Measurements from ENCODE around the gene RAB43. TPM values are rescaled to one million over a fixed set of nuclear protein-coding genes. Genes with fewer than 3 reads are reported as not detected.
"Not testable (repeated sequence)": the region's sequence is repeated elsewhere in the genome, so short reads cannot be mapped to it uniquely, and the experiment has no call there.

RAB43 gene
- 2.5 and 2.9 TPM in 2 replicates for total RNA-seq (2014; rRNA removed; shearing (Covaris generic))

GRCh38 chr3:129121792-129122411 is at the start of gene RAB43:
RAB43 (minus strand) TSS chr3:129121804; CDS start chr3:129121489, 315 bp downstream.
- Histone ChIP-seq H3K27me3 (no peaks in the 10 kb centered on the region), H3K27ac (peak within 1 kb of the TSS; percentile 35), H3K9me3 (replicated peaks) (no peaks in the 10 kb centered on the region), H3K36me3 (no peaks in the 10 kb centered on the region), H3K4me1 (no peaks in the 10 kb centered on the region; the same call in 1 of the 2 replicates), H3K4me3 (peak within 1 kb of the TSS; percentile 79)
- peak; percentile 88 for DNase-seq

DNA sequence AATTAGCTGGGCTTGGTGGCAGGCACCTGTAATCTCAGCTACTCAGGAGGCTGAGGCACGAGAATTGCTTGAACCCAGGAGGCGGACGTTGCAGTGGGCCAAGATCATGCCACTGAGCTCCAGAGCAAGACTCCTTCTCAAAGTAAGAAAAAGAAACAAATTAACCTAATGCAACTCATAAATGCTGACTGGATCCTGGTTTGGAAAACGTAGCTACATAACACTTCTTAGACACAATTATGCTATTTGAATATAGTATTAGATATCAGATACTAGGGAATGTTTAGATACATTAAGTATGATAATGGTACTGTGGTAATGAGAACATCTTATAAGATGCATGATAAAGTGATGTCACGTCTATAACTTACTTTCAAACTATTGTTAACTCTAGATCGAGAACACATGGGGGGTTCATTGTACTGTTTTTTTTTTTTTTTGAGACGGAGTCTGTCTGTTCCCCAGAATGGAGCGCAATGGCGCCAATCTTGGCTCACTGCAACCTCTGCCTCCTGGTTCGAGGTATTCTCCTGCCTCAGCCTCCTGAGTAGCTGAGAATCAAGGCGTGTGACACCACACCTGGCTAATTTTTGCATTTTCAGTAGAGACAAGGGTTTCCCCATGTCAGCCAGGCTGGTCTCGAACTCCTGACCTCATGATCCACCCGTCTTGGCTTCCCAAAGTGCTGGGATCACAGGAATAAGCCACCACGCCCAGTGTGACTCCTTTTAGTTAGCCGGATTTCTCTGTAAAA is 45.2 kb upstream of the RAB43 start:
- H3K4me3 ChIP-seq, result no peak overlapping the region
- H3K27ac ChIP-seq, result no peak overlapping the region
- no peak for DNase-seq
- H3K9me3 ChIP-seq (replicated peaks), result no peaks in the 10 kb centered on the region
- no peaks in the 10 kb centered on the region; the same call in 1 of the 2 replicates for H3K4me1 ChIP-seq
- H3K36me3 ChIP-seq, result peaks cover 51% of the 10 kb centered on the region
- H3K27me3 ChIP-seq, result no peaks in the 10 kb centered on the region

GRCh38 chr3:129165594-129165993 is 44.0 kb upstream of the RAB43 start:
- not testable (repeated sequence) for H3K9me3 ChIP-seq (replicated peaks); H3K4me3 ChIP-seq; H3K27me3 ChIP-seq; DNase-seq; H3K27ac ChIP-seq; H3K4me1 ChIP-seq
- H3K36me3 ChIP-seq, result peaks cover 40% of the 10 kb centered on the region

DNA sequence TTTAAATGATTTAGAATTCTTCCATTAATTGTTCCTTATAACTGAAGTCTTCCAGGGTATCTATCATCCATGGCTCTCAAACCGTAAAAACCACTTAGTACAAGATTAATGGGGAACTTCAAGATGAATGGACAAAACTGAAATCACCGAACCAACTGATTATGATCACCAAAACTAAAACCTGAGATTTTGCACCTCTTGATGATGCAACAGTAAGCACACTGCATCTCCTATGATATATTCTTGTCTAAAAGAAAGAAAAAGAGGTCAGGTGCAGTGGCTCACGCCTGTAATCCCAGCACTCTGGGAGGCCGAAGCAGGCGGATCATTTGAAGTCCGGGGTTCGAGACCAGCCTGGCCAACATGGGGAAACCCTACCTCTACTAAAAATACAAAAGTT is 42.9 kb upstream of the RAB43 start:
- H3K4me1 ChIP-seq, result no peaks in the 10 kb centered on the region; the same call in 1 of the 2 replicates
- no peak overlapping the region for H3K4me3 ChIP-seq
- no peak overlapping the region for H3K27ac ChIP-seq
- DNase-seq, result no peak
- no peaks in the 10 kb centered on the region for H3K9me3 ChIP-seq (replicated peaks)
- no peaks in the 10 kb centered on the region for H3K27me3 ChIP-seq
- H3K36me3 ChIP-seq, result peaks cover 29% of the 10 kb centered on the region

DNA sequence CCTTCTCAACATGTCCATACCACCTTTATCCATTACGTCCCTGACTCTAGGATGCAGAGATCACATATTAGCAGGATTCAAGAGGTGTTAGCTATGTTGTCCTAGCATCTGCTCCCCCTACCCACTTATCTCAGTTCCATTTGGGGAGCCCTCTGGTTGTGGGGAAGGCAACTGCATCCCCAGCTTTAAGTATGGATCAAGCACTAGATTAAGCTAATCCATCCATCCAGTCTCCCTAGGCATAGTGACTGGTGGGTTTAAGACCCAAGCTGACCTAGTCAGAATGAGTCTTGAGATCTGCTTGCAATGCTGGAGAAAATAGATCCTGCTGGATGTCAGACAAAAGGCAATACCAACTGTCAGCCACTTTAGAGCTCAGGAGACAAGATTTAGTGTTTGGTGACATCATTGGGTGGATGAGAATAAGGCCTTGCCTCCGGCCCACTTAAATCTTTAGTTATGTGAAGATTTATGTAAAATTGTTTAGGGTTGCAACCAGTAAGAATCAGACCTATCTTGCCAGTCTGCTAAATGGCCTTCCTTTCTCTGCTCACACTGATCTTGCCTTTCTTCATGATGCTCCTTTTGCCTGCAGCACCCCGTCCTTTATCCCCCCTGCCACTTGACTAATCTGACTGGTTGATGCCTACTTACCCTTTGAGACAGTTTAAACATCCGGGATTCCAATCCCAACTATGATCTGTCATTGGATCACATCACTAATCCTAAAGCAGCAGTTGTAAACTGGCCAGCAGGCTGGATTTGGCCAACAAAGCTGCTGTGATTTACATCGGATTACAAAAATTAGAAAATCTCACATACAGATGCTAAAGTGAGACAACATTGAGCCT is 41.4 kb upstream of the RAB43 start:
- H3K36me3 ChIP-seq, result peaks cover 26% of the 10 kb centered on the region
- peak in 1 of 2 experiments; percentile 30 for DNase-seq
- no peaks in the 10 kb centered on the region for H3K27me3 ChIP-seq
- peak overlapping the region; percentile 66 for H3K4me3 ChIP-seq
- H3K9me3 ChIP-seq (replicated peaks), result no peaks in the 10 kb centered on the region
- H3K4me1 ChIP-seq, result no peaks in the 10 kb centered on the region; the same call in 1 of the 2 replicates
- H3K27ac ChIP-seq, result no peak overlapping the region

DNA sequence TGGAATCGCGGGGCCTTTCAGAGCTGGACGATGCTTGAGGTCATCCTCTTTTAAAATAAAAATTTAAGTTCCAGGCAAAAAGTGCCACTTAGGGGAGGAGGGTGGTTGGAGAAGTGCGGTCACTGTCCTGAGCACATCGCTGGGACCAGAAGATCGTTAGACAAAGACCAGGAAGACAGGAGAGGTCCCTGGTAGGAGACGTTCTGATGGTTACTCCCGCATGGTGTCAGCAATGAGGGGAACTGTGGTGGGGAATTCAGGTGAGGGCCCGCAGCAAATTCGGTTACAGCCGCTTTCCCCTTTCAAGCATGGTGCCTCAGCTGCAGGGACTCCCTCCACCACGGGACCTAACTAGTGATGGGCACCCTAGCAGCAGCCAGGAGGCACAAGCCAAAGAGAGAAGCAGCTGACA is 40.3 kb upstream of the RAB43 start:
- Histone ChIP-seq H3K36me3 (peaks cover 20% of the 10 kb centered on the region), H3K9me3 (replicated peaks) (no peaks in the 10 kb centered on the region), H3K27me3 (no peaks in the 10 kb centered on the region), H3K27ac (peak overlapping the region; percentile 91), H3K4me3 (peak overlapping the region; percentile 66), H3K4me1 (no peaks in the 10 kb centered on the region; the same call in 1 of the 2 replicates)
- peak; percentile 26 to 46 for DNase-seq

DNA sequence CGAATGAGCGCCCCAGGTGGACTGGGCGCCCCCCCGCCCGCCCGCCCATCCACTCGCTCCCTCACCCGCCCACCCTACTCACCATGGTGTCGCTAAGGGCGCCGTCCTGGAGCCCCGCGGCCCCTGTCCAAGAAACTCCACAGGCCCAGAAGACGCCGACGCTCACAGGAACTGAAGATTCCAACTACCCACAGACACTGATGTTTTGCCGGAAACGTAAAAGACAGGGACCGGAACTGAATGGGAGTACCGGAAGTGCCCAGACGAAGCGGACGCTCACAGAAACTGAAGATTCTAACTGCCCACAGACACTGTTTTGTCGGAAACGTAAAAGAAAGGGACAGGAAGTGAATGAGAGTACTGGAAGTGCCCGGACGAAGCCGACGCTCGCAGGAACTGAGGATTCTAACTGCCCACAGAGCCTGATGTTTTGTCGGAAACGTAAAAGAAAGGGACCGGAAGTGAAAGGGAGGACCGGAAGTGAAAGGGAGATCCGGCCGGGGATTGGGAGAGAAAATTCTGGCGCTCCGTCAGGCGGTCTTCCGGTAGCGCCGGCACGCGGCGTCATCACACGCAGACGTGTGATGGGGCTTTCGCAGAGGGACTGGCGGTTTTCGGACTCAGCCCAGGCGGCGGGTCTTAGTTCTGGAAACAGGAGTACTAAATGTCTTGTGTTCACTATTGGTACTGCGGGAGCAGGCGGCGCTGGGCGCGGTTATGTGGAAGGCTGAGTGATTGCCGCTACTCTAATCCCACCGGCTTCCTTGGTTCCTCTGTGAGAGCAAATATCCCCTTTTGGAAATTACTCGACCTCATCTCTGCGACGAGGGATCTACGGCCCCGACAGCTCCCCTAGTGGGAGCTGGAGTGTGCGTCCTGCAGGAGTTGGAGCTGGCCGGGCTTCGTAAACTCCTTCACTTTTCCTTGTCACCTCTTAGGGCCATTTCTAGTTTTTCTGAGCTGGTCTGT is 39.6 kb upstream of the RAB43 start, which contains the start of gene ISY1:
Gene ISY1 (minus strand): TSS at position 173 of the 969 bp plus-strand sequence. CDS start 88 bp downstream, at position 85.
- Histone ChIP-seq H3K4me1 (no peaks in the 10 kb centered on the region; the same call in 1 of the 2 replicates), H3K27me3 (no peaks in the 10 kb centered on the region), H3K4me3 (peak within 1 kb of the TSS; percentile 66), H3K9me3 (replicated peaks) (no peaks in the 10 kb centered on the region), H3K27ac (peak within 1 kb of the TSS; percentile 91), H3K36me3 (peaks cover 21% of the 10 kb centered on the region)
- peak; percentile 92 to 97 for DNase-seq

- peaks cover 19% of the 10 kb centered on the region for H3K36me3 ChIP-seq
- no peak overlapping the region for H3K4me3 ChIP-seq
- DNase-seq, result no peak
- no peaks in the 10 kb centered on the region for H3K4me1 ChIP-seq
- H3K9me3 ChIP-seq (replicated peaks), result no peaks in the 10 kb centered on the region
- H3K27ac ChIP-seq, result no peak overlapping the region
- H3K27me3 ChIP-seq, result no peaks in the 10 kb centered on the region
Measured at GRCh38 chr3:129144786-129145185, 23.2 kb upstream of the RAB43 start.

- H3K27ac ChIP-seq; H3K4me1 ChIP-seq; DNase-seq; H3K27me3 ChIP-seq; H3K4me3 ChIP-seq; H3K9me3 ChIP-seq (replicated peaks): not testable (repeated sequence)
- H3K36me3 ChIP-seq, result peaks cover 33% of the 10 kb centered on the region
Measured at GRCh38 chr3:129141011-129141410, 19.4 kb upstream of the RAB43 start.

GRCh38 chr3:129139911-129140310 is 18.3 kb upstream of the RAB43 start:
- Histone ChIP-seq H3K9me3 (replicated peaks) (no peaks in the 10 kb centered on the region), H3K27ac (no peak overlapping the region), H3K27me3 (no peaks in the 10 kb centered on the region), H3K36me3 (peaks cover 29% of the 10 kb centered on the region), H3K4me3 (no peak overlapping the region), H3K4me1 (no peaks in the 10 kb centered on the region)
- no peak for DNase-seq

DNA sequence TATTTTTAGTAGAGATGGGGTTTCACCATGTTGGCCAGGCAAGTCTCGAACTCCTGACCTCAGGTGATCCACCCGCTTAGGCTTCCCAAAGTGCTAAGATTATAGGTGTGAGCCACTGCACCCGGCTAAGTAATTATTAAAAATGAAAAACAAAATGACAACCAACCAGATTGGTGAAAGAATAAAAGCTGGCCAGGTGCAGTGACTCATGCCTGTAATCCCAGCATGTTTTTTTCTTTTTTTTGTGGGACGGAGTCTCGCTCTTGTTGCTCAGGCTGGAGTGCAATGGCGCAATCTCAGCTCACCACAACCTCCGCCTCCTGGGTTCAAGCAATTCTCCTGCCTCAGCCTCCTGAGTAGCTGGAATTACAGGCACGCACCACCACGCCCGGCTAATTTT is 14.7 kb upstream of the RAB43 start:
- H3K36me3 ChIP-seq, result peaks cover 39% of the 10 kb centered on the region
- DNase-seq; H3K27ac ChIP-seq; H3K4me3 ChIP-seq; H3K4me1 ChIP-seq; H3K27me3 ChIP-seq; H3K9me3 ChIP-seq (replicated peaks): not testable (repeated sequence)

GRCh38 chr3:129132097-129132866 is 10.7 kb upstream of the RAB43 start:
- H3K36me3 ChIP-seq, result peaks cover 33% of the 10 kb centered on the region
- H3K9me3 ChIP-seq (replicated peaks), result no peaks in the 10 kb centered on the region
- no peaks in the 10 kb centered on the region for H3K4me1 ChIP-seq
- no peak for DNase-seq
- H3K27me3 ChIP-seq, result no peaks in the 10 kb centered on the region
- H3K4me3 ChIP-seq, result no peak overlapping the region
- H3K27ac ChIP-seq, result no peak overlapping the region

DNA sequence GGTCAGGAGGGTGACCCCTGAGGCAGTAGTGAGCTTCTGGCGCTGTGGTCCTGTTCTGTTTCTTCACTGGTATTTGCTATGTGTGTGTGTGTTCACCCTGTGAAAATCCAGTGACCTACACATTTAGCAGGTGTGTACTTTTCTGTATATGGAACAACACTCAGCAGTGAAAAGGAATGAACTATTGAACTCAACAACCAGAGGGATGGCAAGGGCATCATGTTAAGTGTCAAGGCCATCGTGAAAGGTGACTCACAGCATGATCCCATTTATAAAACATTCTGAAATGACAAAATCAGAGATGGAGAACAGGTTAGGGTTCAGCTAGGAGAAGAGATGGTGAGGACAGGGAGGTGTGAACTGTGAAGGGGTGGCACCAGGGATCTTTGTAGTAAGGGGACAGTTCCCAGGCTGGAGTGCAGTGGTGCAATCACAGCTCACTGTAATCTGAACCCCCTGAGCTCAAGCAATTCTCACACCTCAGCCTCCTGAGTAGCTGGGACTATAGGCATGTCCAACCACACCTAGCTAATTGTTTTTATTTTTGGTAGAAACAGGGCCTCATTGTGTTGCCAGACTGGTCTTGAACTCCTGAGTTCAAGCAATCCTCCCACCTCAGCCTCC is 10.0 kb upstream of the RAB43 start:
- Histone ChIP-seq H3K4me1 (no peaks in the 10 kb centered on the region), H3K9me3 (replicated peaks) (no peaks in the 10 kb centered on the region), H3K27me3 (no peaks in the 10 kb centered on the region), H3K36me3 (peaks cover 29% of the 10 kb centered on the region; the same call in 1 of the 2 replicates), H3K27ac (no peak overlapping the region), H3K4me3 (no peak overlapping the region)
- no peak for DNase-seq
